Neuronal stem cell (in vitro differentiated cells): Measurements from ENCODE around the gene TAAR6.

Experiments
- DNase-seq: peaks from one replicate; pipeline ENCODE4 v3.0.0-alpha.2; 2013; ENCODE audit warnings: low spot score
- H2AFZ ChIP-seq: one replicate; pipeline ENCODE4 v1.6.1; 2013; ENCODE audit warnings: mild to moderate bottlenecking, low read length, inconsistent platforms
- H2AK5ac ChIP-seq: 2 replicates; pipeline ENCODE4 v1.6.1; 2013; ENCODE audit warnings: low read depth, mild to moderate bottlenecking, inconsistent platforms, low read length, moderate library complexity, mixed read lengths
- H2BK120ac ChIP-seq: 2 replicates; pipeline ENCODE4 v1.6.1; 2013; ENCODE audit warnings: low read depth, mild to moderate bottlenecking, inconsistent platforms, low read length, moderate library complexity, mixed read lengths
- H2BK12ac ChIP-seq: one replicate; pipeline ENCODE4 v1.6.1; 2013; ENCODE audit warnings: low read length, inconsistent platforms
- H2BK15ac ChIP-seq: 2 replicates; pipeline ENCODE4 v1.6.1; 2013; ENCODE audit warnings: mild to moderate bottlenecking, low read length, inconsistent platforms, mixed read lengths
- H2BK5ac ChIP-seq: one replicate; pipeline ENCODE4 v1.6.1; 2013; ENCODE audit warnings: inconsistent platforms, mild to moderate bottlenecking, low read length, moderate library complexity
- H3K14ac ChIP-seq: one replicate; pipeline ENCODE4 v1.6.1; 2013; ENCODE audit warnings: low read length, inconsistent platforms
- H3K18ac ChIP-seq: 2 replicates; pipeline ENCODE4 v1.6.1; 2013; ENCODE audit warnings: low read length, inconsistent platforms
- H3K23ac ChIP-seq: 2 replicates; pipeline ENCODE4 v1.6.1; 2013; ENCODE audit warnings: low read depth, mild to moderate bottlenecking, mixed read lengths, low read length, inconsistent platforms; ENCODE audit not compliant: poor library complexity
- H3K27ac ChIP-seq: replicated peaks from 3 replicates; pipeline ENCODE4 v1.5.1; 2013; ENCODE audit warnings: low read length, inconsistent platforms
- H3K27me3 ChIP-seq, 3 experiments: 2 replicates each; pipeline ENCODE4 v1.6.1; 2013; ENCODE audit warnings: low read length in 3 of 3, mild to moderate bottlenecking in 2 of 3, inconsistent platforms in 1 of 3, low read depth in 1 of 3, mixed read lengths in 1 of 3, moderate library complexity in 1 of 3; ENCODE audit not compliant: control insufficient read depth in 3 of 3, insufficient read depth in 3 of 3
- H3K36me3 ChIP-seq, 2 donors: replicated peaks in 1 of 2; 2 replicates each; pipeline ENCODE4 v1.6.1; 2013; ENCODE audit warnings: low read length in 2 of 2; ENCODE audit not compliant: control insufficient read depth in 2 of 2, insufficient read depth in 2 of 2
- H3K4ac ChIP-seq: 2 replicates; pipeline ENCODE4 v1.6.1; 2013; ENCODE audit warnings: inconsistent platforms, mild to moderate bottlenecking, low read length, moderate library complexity
- H3K4me1 ChIP-seq, 2 donors: 1 replicate in 1 of 2; 2 replicates in 1 of 2; pipeline ENCODE4 v1.6.1; 2013; ENCODE audit warnings: low read length in 2 of 2, low read depth in 1 of 2; ENCODE audit not compliant: control insufficient read depth in 2 of 2, insufficient read depth in 1 of 2
- H3K4me2 ChIP-seq: one replicate; pipeline ENCODE4 v1.6.1; 2013; ENCODE audit warnings: mild to moderate bottlenecking, low read length, inconsistent platforms; ENCODE audit not compliant: insufficient read depth, poor library complexity, severe bottlenecking
- H3K4me3 ChIP-seq, 2 donors: 2 replicates each; pipeline ENCODE4 v1.5.1; 2013; ENCODE audit warnings: low read length in 2 of 2, mild to moderate bottlenecking in 2 of 2, inconsistent platforms in 1 of 2, moderate library complexity in 1 of 2
- H3K79me1 ChIP-seq: one replicate; pipeline ENCODE4 v1.6.1; 2013; ENCODE audit warnings: low read depth, mild to moderate bottlenecking, inconsistent platforms, low read length, moderate library complexity
- H3K9ac ChIP-seq: one replicate; pipeline ENCODE4 v1.6.1; 2013; ENCODE audit warnings: mild to moderate bottlenecking, low read depth, low read length, inconsistent platforms; ENCODE audit not compliant: poor library complexity
- H3K9me3 ChIP-seq, 2 donors: replicated peaks in 1 of 2; 2 replicates each; pipeline versions ENCODE3 to v1.6.1; 2013; ENCODE audit warnings: low read length in 2 of 2, mild to moderate bottlenecking in 2 of 2, inconsistent platforms in 1 of 2, low read depth in 1 of 2, mixed read lengths in 1 of 2, moderate library complexity in 1 of 2; ENCODE audit not compliant: control insufficient read depth in 2 of 2, insufficient read depth in 1 of 2
- H4K8ac ChIP-seq: one replicate; pipeline ENCODE4 v1.6.1; 2013; ENCODE audit warnings: low read depth, mild to moderate bottlenecking, inconsistent platforms, low read length, moderate library complexity
- H4K91ac ChIP-seq: one replicate; pipeline ENCODE4 v1.6.1; 2013; ENCODE audit warnings: low read length, low read depth, mild to moderate bottlenecking, inconsistent platforms; ENCODE audit not compliant: poor library complexity
- WGBS, 2 donors: extraction: QIAGEN DNeasy Blood & Tissue Kit; methylation state at CpG; one replicate each; pipeline ENCODE4 v1.1.7; 2013; ENCODE audit warnings: missing lambda C conversion rate in 2 of 2, mixed read lengths in 1 of 2; ENCODE audit not compliant: insufficient read length in 2 of 2, insufficient replicate concordance in 1 of 2; ENCODE audit errors: extremely low coverage in 2 of 2; 5-methylcytosine and 5-hydroxymethylcytosine counted together

The TAAR6 gene

DNA sequence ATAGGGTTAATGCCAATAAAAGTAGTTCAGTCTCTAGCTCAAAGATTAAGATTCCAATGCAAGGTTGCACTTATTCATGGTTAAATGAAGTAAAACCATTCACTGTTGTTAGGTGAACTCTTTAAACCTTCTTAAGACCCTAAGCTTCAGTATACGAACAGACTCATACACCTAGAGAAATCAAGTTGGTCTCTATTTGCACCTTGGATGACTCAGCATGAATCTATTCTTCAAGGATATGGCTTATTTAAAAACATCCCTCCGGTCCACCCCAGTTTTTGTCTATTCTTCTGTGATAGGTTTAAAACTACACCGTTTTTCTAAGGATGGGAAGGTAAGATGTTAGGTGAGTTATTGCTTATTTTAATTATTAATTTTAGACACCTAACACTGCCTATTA lies 33.0 kb upstream of the TAAR6 start:
- WGBS, 2 donors, result no CpG with 5 or more reads among the region's 3 CpGs
- Histone ChIP-seq H3K4me3 (no peak overlapping the region), H2AK5ac (no peak overlapping the region), H3K9me3 (no peaks in the 10 kb centered on the region), H2BK12ac (no peak overlapping the region), H3K79me1 (no peaks in the 10 kb centered on the region), H3K14ac (no peak overlapping the region), H3K36me3 (no peaks in the 10 kb centered on the region), H3K4ac (no peak overlapping the region), H2BK120ac (no peak overlapping the region), H3K23ac (no peak overlapping the region), H2BK15ac (no peak overlapping the region), H3K4me1 (no peaks in the 10 kb centered on the region), H3K27ac (no peak overlapping the region), H4K8ac (no peak overlapping the region), H3K27me3 (no peaks in the 10 kb centered on the region), H2AFZ (no peak overlapping the region), H2BK5ac (no peak overlapping the region), H3K4me2 (no peak overlapping the region), H3K9ac (no peak overlapping the region), H4K91ac (no peak overlapping the region), H3K18ac (no peak overlapping the region)
- no peak for DNase-seq

GRCh38 chr6:132537977-132538376 lies 32.1 kb upstream of the TAAR6 start, which contains the start of gene TAAR9:
Gene TAAR9 (plus strand): TSS chr6:132538277. CDS start chr6:132538290, 13 bp downstream.
- no peak within 1 kb of the TSS for H2AFZ ChIP-seq
- H3K4me2 ChIP-seq, result no peak within 1 kb of the TSS
- DNase-seq, result no peak
- no peak within 1 kb of the TSS for H2BK15ac ChIP-seq
- no peak within 1 kb of the TSS for H3K4ac ChIP-seq
- H3K36me3 ChIP-seq, result no peaks in the 10 kb centered on the region
- no peak within 1 kb of the TSS for H3K23ac ChIP-seq
- no peak within 1 kb of the TSS for H2AK5ac ChIP-seq
- H2BK12ac ChIP-seq, result no peak within 1 kb of the TSS
- H3K9ac ChIP-seq, result no peak within 1 kb of the TSS
- H2BK120ac ChIP-seq, result no peak within 1 kb of the TSS
- H3K27me3 ChIP-seq, result no peaks in the 10 kb centered on the region
- H3K9me3 ChIP-seq, result no peaks in the 10 kb centered on the region
- no peak within 1 kb of the TSS for H3K27ac ChIP-seq
- no peaks in the 10 kb centered on the region for H3K4me1 ChIP-seq
- no peak within 1 kb of the TSS for H3K4me3 ChIP-seq
- no peak within 1 kb of the TSS for H4K91ac ChIP-seq
- no peak within 1 kb of the TSS for H4K8ac ChIP-seq
- no peaks in the 10 kb centered on the region for H3K79me1 ChIP-seq
- H2BK5ac ChIP-seq, result no peak within 1 kb of the TSS
- H3K18ac ChIP-seq, result no peak within 1 kb of the TSS
- no CpG with 5 or more reads among the region's 4 CpGs for WGBS, 2 donors
- H3K14ac ChIP-seq, result no peak within 1 kb of the TSS

GRCh38 chr6:132544826-132545225 lies 25.3 kb upstream of the TAAR6 start:
- H3K4me3 ChIP-seq, result no peak overlapping the region
- no peak overlapping the region for H4K91ac ChIP-seq
- no peak overlapping the region for H2AFZ ChIP-seq
- no peak overlapping the region for H2AK5ac ChIP-seq
- H3K9me3 ChIP-seq, result no peaks in the 10 kb centered on the region
- H2BK15ac ChIP-seq, result no peak overlapping the region
- no peaks in the 10 kb centered on the region for H3K79me1 ChIP-seq
- no peak overlapping the region for H3K4ac ChIP-seq
- no peak overlapping the region for H4K8ac ChIP-seq
- no peak overlapping the region for H3K23ac ChIP-seq
- H2BK120ac ChIP-seq, result no peak overlapping the region
- no peak overlapping the region for H3K14ac ChIP-seq
- no peak overlapping the region for H2BK12ac ChIP-seq
- H3K36me3 ChIP-seq, result no peaks in the 10 kb centered on the region
- H3K4me1 ChIP-seq, result peaks cover 2 to 4% of the 10 kb centered on the region in 2 donors
- no peak for DNase-seq
- H3K27me3 ChIP-seq, result no peaks in the 10 kb centered on the region
- H3K27ac ChIP-seq, result no peak overlapping the region
- H3K9ac ChIP-seq, result no peak overlapping the region
- no peak overlapping the region for H2BK5ac ChIP-seq
- no peak overlapping the region for H3K18ac ChIP-seq
- H3K4me2 ChIP-seq, result no peak overlapping the region

- H2AFZ ChIP-seq, result no peak overlapping the region
- H2BK5ac ChIP-seq, result no peak overlapping the region
- no CpG with 5 or more reads among the region's 4 CpGs for WGBS, 2 donors
- no peak overlapping the region for H3K18ac ChIP-seq
- H2AK5ac ChIP-seq, result no peak overlapping the region
- H2BK15ac ChIP-seq, result no peak overlapping the region
- no peak overlapping the region for H3K14ac ChIP-seq
- no peak overlapping the region for H4K8ac ChIP-seq
- H2BK120ac ChIP-seq, result no peak overlapping the region
- H3K4me3 ChIP-seq, result no peak overlapping the region
- no peak overlapping the region for H3K4ac ChIP-seq
- no peak overlapping the region for H3K27ac ChIP-seq
- no peak overlapping the region for H3K9ac ChIP-seq
- no peak overlapping the region for H3K4me2 ChIP-seq
- no peak for DNase-seq
- peaks cover 0 to 2% of the 10 kb centered on the region in 2 donors for H3K9me3 ChIP-seq
- H3K27me3 ChIP-seq, result no peaks in the 10 kb centered on the region
- no peak overlapping the region for H3K23ac ChIP-seq
- no peaks in the 10 kb centered on the region for H3K36me3 ChIP-seq
- H4K91ac ChIP-seq, result no peak overlapping the region
- H2BK12ac ChIP-seq, result no peak overlapping the region
- H3K4me1 ChIP-seq, result peaks cover 2 to 4% of the 10 kb centered on the region in 2 donors
- no peaks in the 10 kb centered on the region for H3K79me1 ChIP-seq
Observed at GRCh38 chr6:132548746-132549463, 21.2 kb upstream of the TAAR6 start.
